GM21447 (cell line): ENCODE measurements around the gene MAST3.

Experiments
- ATAC-seq: cut with Tn5 transposase; IDR thresholded peaks from one replicate; pipeline ENCODE4 v1.9.1; 2021; ENCODE audit not compliant: unreplicated experiment

The MAST3 gene

GRCh38 chr19:18110609-18111232, 13.1 kb downstream of the MAST3 start:
- no peak for ATAC-seq

GRCh38 chr19:18112989-18113478, 15.5 kb downstream of the MAST3 start:
- ATAC-seq, result no peak

GRCh38 chr19:18113827-18114226, 16.2 kb downstream of the MAST3 start:
- ATAC-seq, result no peak

- no peak for ATAC-seq
These were observed 16.9 kb downstream of the MAST3 start for GRCh38 chr19:18114483-18114882.

- ATAC-seq, result no peak
These were observed 19.8 kb downstream of the MAST3 start for GRCh38 chr19:18117364-18117691.

GRCh38 chr19:18117692-18118378, 20.3 kb downstream of the MAST3 start:
- ATAC-seq, result peak; percentile 58

- ATAC-seq, result no peak
These were observed 20.9 kb downstream of the MAST3 start for GRCh38 chr19:18118420-18119012.

- no peak for ATAC-seq
These were observed 21.6 kb downstream of the MAST3 start for GRCh38 chr19:18119013-18119716.

GRCh38 chr19:18119717-18120105, 22.1 kb downstream of the MAST3 start:
- no peak for ATAC-seq

- no peak for ATAC-seq
These were observed 22.5 kb downstream of the MAST3 start for GRCh38 chr19:18120127-18120526.

GRCh38 chr19:18121166-18121565, 23.6 kb downstream of the MAST3 start:
- ATAC-seq, result no peak

GRCh38 chr19:18122424-18122823, 24.8 kb downstream of the MAST3 start:
- ATAC-seq, result no peak

GRCh38 chr19:18122860-18123795, 25.6 kb downstream of the MAST3 start:
- ATAC-seq, result no peak

- ATAC-seq, result no peak
These were observed 26.2 kb downstream of the MAST3 start for GRCh38 chr19:18123819-18124218.

GRCh38 chr19:18126097-18126496, 28.5 kb downstream of the MAST3 start:
- no peak for ATAC-seq

- no peak for ATAC-seq
These were observed 30.5 kb downstream of the MAST3 start for GRCh38 chr19:18128044-18128443.

- no peak for ATAC-seq
These were observed 31.2 kb downstream of the MAST3 start for GRCh38 chr19:18128805-18129204.

GRCh38 chr19:18130523-18131242, 33.1 kb downstream of the MAST3 start:
- no peak for ATAC-seq

GRCh38 chr19:18131841-18132596, 34.4 kb downstream of the MAST3 start:
- ATAC-seq, result no peak
